ENCODE measurements around the gene BUB3.

GRCh38 chr10:123158682-123159081, 4.5 kb downstream of the BUB3 start:
- no peak for TF ChIP-seq CTCF (IDR thresholded peaks at IDR 0.05; ENCODE audit: borderline replicate concordance, extremely low read depth, low read length, poor library complexity, severe bottlenecking)
- no peak for TF ChIP-seq EZH2 (IDR thresholded peaks at IDR 0.05; ENCODE audit: borderline replicate concordance, low read depth, low read length, severe bottlenecking)
